ENCODE data around the gene CDH20.

GRCh38 chr18:61471942-61472341 lies 138.7 kb downstream of the CDH20 start:
- TF ChIP-seq CTCF (IDR thresholded peaks at IDR 0.05) (no peak), REST (IDR thresholded peaks at IDR 0.05; ENCODE audit: insufficient read depth in 1 of 2, low read depth in 2 of 2, low read length in 1 of 2) (no peak), POLR2AphosphoS5 (IDR thresholded peaks at IDR 0.05; ENCODE audit: low read depth, low read length) (no peak), SIN3A (IDR thresholded peaks at IDR 0.05; ENCODE audit: borderline replicate concordance, insufficient read depth, low read depth, low read length) (no peak), TCF7L2 (IDR thresholded peaks at IDR 0.05; ENCODE audit: low read depth, low read length) (no peak)

All from Panc1 (cell line).